K562 (cell line): ENCODE data around the gene IDS. TPM values are rescaled to one million over a fixed set of nuclear protein-coding genes. Genes with fewer than 3 reads are reported as not detected.

ENCODE experiments used
- ATAC-seq: fragments of 200-7000 bp; cut with Tn5 transposase; 3 replicates; pipeline ENCODE4 v1.9.1; 2020; ENCODE audit warnings: moderate library complexity
- BruUV-seq: library from RNA; stranded (reverse); fragments of 400-500 nt; replicated peaks from 2 replicates; lab custom pipeline; 2021; lab: Mats Ljungman, UMichigan
- CTCF ChIA-PET: fragments of 300-600 bp; formaldehyde crosslinking; extraction: SDS; loops from one replicate; lab custom pipeline; 2021; ENCODE audit warnings: low intra/inter-chr PET ratio; lab: Yijun Ruan, JAX
- POLR2A ChIA-PET: fragments of 300-600, 350-650 bp; sonication (Branson Sonifier 250); formaldehyde crosslinking; extraction: SDS; loops from one replicate; lab custom pipeline; 2021; ENCODE audit warnings: antibody characterized with exemption, inconsistent platforms; lab: Yijun Ruan, JAX
- DNase-seq, 4 experiments: peaks; one replicate each; pipeline versions ENCODE4 v3.0.0 to v3.0.0-alpha.2; 2011 to 2018; ENCODE audit warnings: low spot score in 3 of 4, mixed read lengths in 3 of 4; ENCODE audit errors: extremely low read depth in 1 of 4
- FAIRE-seq: peaks from 2 replicates; lab custom pipeline; 2011; peaks lifted over from hg19 to GRCh38; lab: Jason Lieb, UNC
- H2AFZ ChIP-seq: 2 replicates; pipeline ENCODE4 v1.6.0; 2011; ENCODE audit warnings: low read depth, low read length, control low read depth, inconsistent platforms
- H3K27ac ChIP-seq: fragments of 200-600 bp; 3 replicates; pipeline ENCODE4 v1.8.0; 2011; ENCODE audit warnings: low read depth, mild to moderate bottlenecking, control low read depth, inconsistent platforms, low read length, moderate library complexity, mixed read lengths; ENCODE audit errors: extremely low read depth
- H3K27me3 ChIP-seq, 2 experiments: fragments of 300-600 bp in 1 of 2; 2 replicates in 1 of 2; 3 replicates in 1 of 2; pipeline versions ENCODE4 v1.6.0 to v1.8.0; 2011; ENCODE audit warnings: inconsistent platforms in 2 of 2, low read length in 2 of 2, mild to moderate bottlenecking in 1 of 2, mixed read lengths in 1 of 2, moderate library complexity in 1 of 2; ENCODE audit not compliant: control insufficient read depth in 2 of 2, insufficient read depth in 2 of 2
- H3K36me3 ChIP-seq: fragments of 300-600 bp; 3 replicates; pipeline ENCODE4 v1.8.0; 2011; ENCODE audit warnings: mild to moderate bottlenecking, low read length, inconsistent platforms; ENCODE audit not compliant: control insufficient read depth, insufficient read depth
- H3K4me1 ChIP-seq, 2 experiments: fragments of 200-600 bp in 1 of 2; replicated peaks in 1 of 2; 2 replicates in 1 of 2; 3 replicates in 1 of 2; pipeline versions ENCODE4 v1.5.1 to v1.8.0; 2011; ENCODE audit warnings: inconsistent platforms in 2 of 2, low read length in 2 of 2, mild to moderate bottlenecking in 1 of 2, mixed read lengths in 1 of 2, moderate library complexity in 1 of 2; ENCODE audit not compliant: control insufficient read depth in 2 of 2, insufficient read depth in 2 of 2
- H3K4me2 ChIP-seq: 2 replicates; pipeline ENCODE4 v1.6.1; 2011; ENCODE audit warnings: low read length, control low read depth, inconsistent platforms, mixed read lengths; ENCODE audit not compliant: insufficient read depth
- H3K4me3 ChIP-seq: fragments of 200-600 bp; sonication (generic), shearing (Covaris generic); 2 replicates; pipeline ENCODE4 v1.5.1; 2016; ENCODE audit warnings: control low read depth, inconsistent platforms
- H3K79me2 ChIP-seq: fragments of 200-600 bp; 3 replicates; pipeline ENCODE4 v1.8.0; 2011; ENCODE audit warnings: low read length, inconsistent platforms; ENCODE audit not compliant: control insufficient read depth, insufficient read depth
- H3K9ac ChIP-seq, 2 experiments: 2 replicates each; pipeline versions ENCODE4 v1.6.0 to v1.6.1; 2011; ENCODE audit warnings: low read depth in 2 of 2, low read length in 2 of 2, control low read depth in 1 of 2, inconsistent platforms in 1 of 2, mild to moderate bottlenecking in 1 of 2, mixed read lengths in 1 of 2; ENCODE audit not compliant: insufficient read depth in 1 of 2
- H3K9me1 ChIP-seq: one replicate; pipeline ENCODE4 v1.6.0; 2011; ENCODE audit warnings: inconsistent platforms, mild to moderate bottlenecking, low read length, moderate library complexity; ENCODE audit not compliant: control insufficient read depth, insufficient read depth
- H3K9me3 ChIP-seq: replicated peaks from 2 replicates; pipeline ENCODE4 v1.5.1; 2011; ENCODE audit warnings: low read depth, low read length, inconsistent platforms; ENCODE audit not compliant: control insufficient read depth, insufficient read depth
- H4K20me1 ChIP-seq: replicated peaks from 2 replicates; pipeline ENCODE4 v1.6.1; 2011; ENCODE audit warnings: low read length, inconsistent platforms, mixed read lengths; ENCODE audit not compliant: control insufficient read depth, insufficient read depth
- BRCA1 ChIP-seq, 2 experiments: fragments of 450-650 bp in 1 of 2; sonication (generic) in 1 of 2; formaldehyde crosslinking in 1 of 2; IDR thresholded peaks; 2 replicates each; pipeline versions ENCODE4 v1.5.0 to v1.6.1; 2017 to 2020; ENCODE audit warnings: mild to moderate bottlenecking in 1 of 2, missing genetic modification reagents in 1 of 2
- FIP1L1 ChIP-seq: fragments of 200-400 bp; formaldehyde crosslinking; IDR thresholded peaks from 2 replicates; pipeline ENCODE4 v1.6.1; 2018; ENCODE audit warnings: mild to moderate bottlenecking, low read depth, low read length; ENCODE audit not compliant: poor library complexity, severe bottlenecking
- FOXJ3 ChIP-seq: sonication (generic); formaldehyde crosslinking; IDR thresholded peaks from 2 replicates; pipeline ENCODE4 v1.4.0; 2020; ENCODE audit warnings: mild to moderate bottlenecking, missing genetic modification reagents
- KAT7 ChIP-seq: sonication (generic); formaldehyde crosslinking; IDR thresholded peaks from 2 replicates; pipeline ENCODE4 v1.8.0; 2022; ENCODE audit warnings: missing genetic modification reagents, mild to moderate bottlenecking, borderline replicate concordance
- MAZ ChIP-seq, 2 experiments: fragments of 450-650 bp in 1 of 2; sonication (generic) in 1 of 2; formaldehyde crosslinking; IDR thresholded peaks in 1 of 2; conservative IDR thresholded peaks in 1 of 2; 2 replicates each; pipeline versions ENCODE4 v1.4.0 to v1.5.0; 2020; ENCODE audit warnings: mild to moderate bottlenecking in 1 of 2, missing genetic modification reagents in 1 of 2
- PHB2 ChIP-seq: fragments of 450-650 bp; IDR thresholded peaks from 2 replicates; pipeline ENCODE4 v1.6.1; 2017; ENCODE audit warnings: low read depth
- POLR2G ChIP-seq: fragments of 200-400 bp; formaldehyde crosslinking; IDR thresholded peaks from 2 replicates; pipeline ENCODE4 v1.6.1; 2017; ENCODE audit warnings: low read depth, mild to moderate bottlenecking, antibody characterized with exemption, low read length, moderate library complexity
- RBM34 ChIP-seq: fragments of 200-400 bp; formaldehyde crosslinking; IDR thresholded peaks from 2 replicates; pipeline ENCODE4 v1.6.1; 2018; ENCODE audit warnings: low read length, borderline replicate concordance; ENCODE audit not compliant: insufficient read depth
- RBM39 ChIP-seq: fragments of 200-400 bp; formaldehyde crosslinking; optimal IDR thresholded peaks from 2 replicates; pipeline ENCODE3; 2018; ENCODE audit warnings: low read depth, low read length
- SMAD1 ChIP-seq: fragments of 150-350 bp; IDR thresholded peaks from 2 replicates; pipeline ENCODE4 v1.6.1; 2014; ENCODE audit warnings: low read length, low read depth; ENCODE audit not compliant: partially characterized antibody
- TFAM ChIP-seq: fragments of 250-450 bp; sonication (Bioruptor Pico); conservative IDR thresholded peaks from 2 replicates; pipeline ENCODE4 v1.5.0; 2021; ENCODE audit warnings: mild to moderate bottlenecking, moderate library complexity
- ZNF174 ChIP-seq: fragments of 250-450 bp; sonication (Bioruptor Pico); IDR thresholded peaks from 2 replicates; pipeline ENCODE4 v1.4.0; 2020; ENCODE audit warnings: mild to moderate bottlenecking
- ZNF239 ChIP-seq: fragments of 250-450 bp; sonication (Bioruptor Pico); IDR thresholded peaks from 2 replicates; pipeline ENCODE4 v1.4.0; 2020; ENCODE audit warnings: mild to moderate bottlenecking
- WGBS: fragments of 100-300 bp; shearing (Covaris generic); methylation state at CpG from one replicate; pipeline ENCODE4 v1.1.6; 2016; ENCODE audit warnings: low coverage, mixed read lengths; ENCODE audit not compliant: insufficient coverage; ENCODE audit errors: missing lambda C conversion rate; 5-methylcytosine and 5-hydroxymethylcytosine counted together
- in situ Hi-C: fragments of 300-500 bp; cut with MboI; formaldehyde crosslinking; loops from 4 replicates; pipeline ENCODE4 v1.15.0; 2018; ENCODE audit warnings: inconsistent platforms, mixed read lengths
- intact Hi-C: fragments of 100-400 bp; cut with micrococcal nuclease; formaldehyde crosslinking; loops from 2 replicates; pipeline ENCODE4 v1.14.2; 2022
- polyA plus RNA-seq, 8 experiments: library from polyadenylated mRNA; depleted of rRNA in 4 of 8; stranded (reverse) in 5 of 8; unstranded in 3 of 8; fragments of >200 nt; fragmentation: Nextera tagmentation in 2 of 8; fragmentation: Illumina TruSeq in 1 of 8; extraction: Ambion mirVana in 2 of 8; extraction: Trizol in 1 of 8; gene quantifications; 2 replicates each; pipeline versions ENCODE4 v1.2.1 to v1.2.3, GENCODE V29; 2011 to 2014; ENCODE audit warnings: inconsistent platforms in 1 of 8, missing spikeins in 1 of 8
- total RNA-seq, 7 experiments: library from RNA; depleted of rRNA in 6 of 7; stranded (reverse); fragments of >200 nt in 6 of 7; fragmentation: Illumina TruSeq in 2 of 7; extraction: Trizol in 2 of 7; gene quantifications; 2 replicates each; pipeline versions ENCODE4 v1.2.1 to v1.2.3, GENCODE V29; 2011 to 2021; ENCODE audit warnings: low replicate concordance in 1 of 7
- TF ChIP-seq, protein P1 (sequence below): fragments of 250-450 bp; sonication (Bioruptor Pico); IDR thresholded peaks from 2 replicates; pipeline ENCODE4 v1.5.0; 2020; ENCODE audit warnings: mild to moderate bottlenecking

Gene IDS
- total and polyA plus RNA-seq, 9 of the 15 experiments (the other 6 are each of a cell fraction or from before 2014, with no cell fraction given) = 2.0 to 18.6 (median 8.6) TPM

DNA sequence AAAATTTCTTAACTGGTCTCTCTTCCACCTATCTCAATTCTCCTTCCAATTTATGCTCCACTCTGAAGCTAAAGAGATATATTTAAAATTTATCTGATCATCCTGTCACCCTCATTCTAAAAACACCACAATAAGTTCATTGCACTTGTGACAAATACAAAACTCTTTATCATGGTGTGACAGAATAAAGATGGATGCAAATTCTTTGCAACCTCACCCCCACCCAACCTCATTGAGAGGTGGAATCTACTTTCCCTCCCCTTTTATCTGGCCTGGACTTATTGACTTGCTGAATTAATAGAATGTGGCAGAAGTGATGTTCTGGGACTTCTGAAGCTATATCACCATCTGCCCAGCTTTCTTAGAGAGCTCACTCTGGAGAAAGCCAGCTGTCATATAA is 46.5 kb downstream of the IDS start (continued):
- TF ChIP-seq RBM34 = no peak

DNA sequence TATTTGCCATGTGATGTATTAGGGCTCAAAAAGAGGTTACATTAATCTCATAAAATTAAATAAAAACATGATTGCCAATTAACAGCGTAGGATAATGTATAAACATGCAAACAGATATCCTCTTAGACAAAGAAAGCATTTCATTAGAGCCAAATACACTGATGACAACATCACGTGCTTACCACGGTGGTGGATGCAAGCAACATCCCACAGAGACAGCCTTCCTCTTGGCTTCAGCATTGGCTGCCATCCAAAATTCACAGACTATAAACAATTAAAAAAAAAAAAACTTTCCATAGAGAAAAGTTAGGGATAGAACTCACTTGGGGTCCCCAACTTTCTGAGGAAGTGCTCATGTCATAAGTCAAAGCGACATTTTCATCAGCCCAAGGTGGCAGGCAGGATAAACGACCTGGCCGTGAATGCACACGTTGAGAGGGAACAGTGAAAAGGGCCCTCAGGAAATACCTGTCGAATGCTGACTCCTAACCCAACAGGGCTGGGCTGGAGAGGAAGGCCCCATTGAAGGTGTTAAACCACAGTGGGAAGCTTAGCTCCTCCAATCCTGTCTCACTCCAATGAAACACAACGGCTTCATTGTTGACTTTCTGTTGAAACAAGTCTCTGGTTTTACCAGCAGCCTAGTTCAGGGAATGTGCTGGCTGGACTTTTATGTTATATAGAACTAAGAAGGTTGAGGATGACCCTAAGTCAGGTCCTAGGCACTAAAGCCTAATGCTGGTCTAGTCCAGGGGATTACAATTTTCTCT is 48.4 kb downstream of the IDS start:
- Histone ChIP-seq H4K20me1 (no peaks in the 10 kb centered on the region), H3K27ac (no peak overlapping the region), H3K4me3 (no peak overlapping the region), H3K9me1 (no peaks in the 10 kb centered on the region), H3K27me3 (no peaks in the 10 kb centered on the region), H3K36me3 (no peaks in the 10 kb centered on the region), H3K9ac (no peak overlapping the region), H3K4me2 (no peak overlapping the region), H3K9me3 (no peaks in the 10 kb centered on the region), H2AFZ (no peak overlapping the region), H3K4me1 (no peaks in the 10 kb centered on the region; a peak in 1 of 5 replicates), H3K79me2 (no peaks in the 10 kb centered on the region)
- CTCF ChIA-PET = no interaction called here
- no peak for TF ChIP-seq FOXJ3 (CRISPR knock-in tag)
- no peak for TF ChIP-seq RBM39
- no peak for TF ChIP-seq TFAM (CRISPR knock-in tag)
- TF ChIP-seq PHB2 = no peak
- no peak for TF ChIP-seq FIP1L1
- TF ChIP-seq, protein P1, sequence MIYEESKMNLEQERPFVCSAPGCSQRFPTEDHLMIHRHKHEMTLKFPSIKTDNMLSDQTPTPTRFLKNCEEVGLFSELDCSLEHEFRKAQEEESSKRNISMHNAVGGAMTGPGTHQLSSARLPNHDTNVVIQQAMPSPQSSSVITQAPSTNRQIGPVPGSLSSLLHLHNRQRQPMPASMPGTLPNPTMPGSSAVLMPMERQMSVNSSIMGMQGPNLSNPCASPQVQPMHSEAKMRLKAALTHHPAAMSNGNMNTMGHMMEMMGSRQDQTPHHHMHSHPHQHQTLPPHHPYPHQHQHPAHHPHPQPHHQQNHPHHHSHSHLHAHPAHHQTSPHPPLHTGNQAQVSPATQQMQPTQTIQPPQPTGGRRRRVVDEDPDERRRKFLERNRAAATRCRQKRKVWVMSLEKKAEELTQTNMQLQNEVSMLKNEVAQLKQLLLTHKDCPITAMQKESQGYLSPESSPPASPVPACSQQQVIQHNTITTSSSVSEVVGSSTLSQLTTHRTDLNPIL = no peak
- no peak for TF ChIP-seq POLR2G
- no peak for TF ChIP-seq BRCA1 (IDR thresholded peaks at IDR 0.05)
- no peak for TF ChIP-seq BRCA1 (CRISPR knock-in tag; IDR thresholded peaks at IDR 0.05)
- TF ChIP-seq MAZ (CRISPR knock-in tag; conservative IDR thresholded peaks at IDR 0.05 in 1 of 2, IDR thresholded peaks at IDR 0.05 in 1 of 2) = no peak
- TF ChIP-seq ZNF174 (CRISPR knock-in tag) = no peak
- no peak for TF ChIP-seq ZNF239 (CRISPR knock-in tag)
- TF ChIP-seq SMAD1 = no peak
- TF ChIP-seq KAT7 (CRISPR knock-in tag) = no peak
- no peak for DNase-seq
- BruUV-seq = no TSS peak
- no peak for FAIRE-seq
- no peak for ATAC-seq
- in situ Hi-C loops (no loop called here), intact Hi-C loops (no loop called here)
- WGBS = 0% methylated on average over 9 of the region's 9 CpGs
- POLR2A ChIA-PET = no interaction called here
